HG02642 (cell line): Measurements from ENCODE around the gene CD52.
"Not testable (repeated sequence)": the region's sequence is repeated elsewhere in the genome, so short reads cannot be mapped to it uniquely, and the experiment has no call there.

ENCODE experiments used
- ATAC-seq: cut with Tn5 transposase; IDR thresholded peaks from one replicate; pipeline ENCODE4 v1.9.1; 2021; ENCODE audit warnings: mild to moderate bottlenecking; ENCODE audit not compliant: unreplicated experiment, poor library complexity

The CD52 gene

DNA sequence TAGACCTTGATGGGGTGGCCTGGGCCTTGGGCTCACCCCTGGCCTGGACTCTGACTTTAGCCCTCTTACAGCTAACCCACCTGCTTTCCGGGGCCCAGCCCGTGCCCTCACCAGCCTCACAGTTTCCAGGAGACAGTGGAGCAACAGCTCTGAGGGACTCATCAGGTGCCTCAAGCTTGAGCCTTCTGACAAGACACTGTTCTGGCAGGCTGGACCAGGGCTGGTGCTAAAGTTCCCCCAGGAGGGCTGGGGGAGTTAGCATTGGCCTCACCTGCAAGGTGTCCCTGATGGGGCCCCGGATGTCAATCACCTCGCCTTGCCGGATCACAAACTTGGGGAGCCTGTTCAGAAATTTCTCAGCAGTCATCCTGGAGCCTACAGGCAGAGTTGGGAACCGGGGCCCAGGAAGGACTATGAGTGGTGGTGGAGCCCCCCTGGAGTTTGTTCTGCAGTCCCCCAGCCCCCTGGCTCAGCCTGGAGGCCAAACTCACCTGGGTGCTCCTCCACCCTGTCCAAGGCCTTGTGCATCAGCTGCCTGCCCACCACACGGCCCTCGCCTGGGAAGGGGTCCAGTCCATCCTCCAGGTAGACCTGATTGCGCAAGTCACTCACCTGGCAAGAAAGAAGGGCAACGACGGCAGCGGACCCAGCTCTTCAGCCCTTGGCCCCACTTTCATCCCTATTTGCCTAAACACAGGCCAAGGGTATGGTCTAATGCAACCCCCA is 33.7 kb upstream of the CD52 start:
- ATAC-seq, result no peak

DNA sequence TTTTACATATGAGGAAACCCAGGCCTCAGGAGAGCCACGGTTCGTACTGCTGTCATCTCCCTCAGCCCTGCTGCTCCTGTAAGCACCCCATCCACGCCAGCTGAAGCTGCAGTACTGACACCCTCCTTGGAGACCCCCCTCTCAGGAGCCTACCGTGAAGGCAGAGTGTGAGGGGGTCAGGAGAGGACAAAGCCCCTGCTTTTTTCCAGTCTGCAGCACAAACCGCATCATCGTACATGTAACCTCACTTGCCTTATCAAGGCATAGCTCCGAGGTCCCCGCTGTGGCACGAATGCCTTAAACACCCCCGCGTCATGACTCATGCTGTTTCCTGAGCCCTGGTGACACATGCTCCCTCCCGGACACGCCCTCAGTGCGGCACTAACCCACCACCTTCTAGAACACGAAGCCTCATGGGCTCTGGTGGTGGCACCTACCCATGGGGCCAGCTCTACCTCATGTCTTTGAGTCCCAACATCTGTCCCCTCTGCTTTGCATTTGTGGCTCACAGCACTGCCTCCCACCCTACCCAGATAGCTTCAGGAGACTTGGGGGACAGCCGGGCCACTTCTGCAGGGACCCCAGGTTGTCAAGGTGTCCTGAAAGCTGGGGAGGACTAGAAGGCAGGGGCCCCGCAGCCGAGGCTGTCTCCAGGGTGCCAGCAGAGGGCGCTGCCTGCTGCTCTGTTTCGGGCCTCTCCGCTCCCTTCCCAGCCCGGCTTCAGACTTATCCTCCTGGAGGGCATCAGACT is 33.0 kb upstream of the CD52 start:
- no peak for ATAC-seq

DNA sequence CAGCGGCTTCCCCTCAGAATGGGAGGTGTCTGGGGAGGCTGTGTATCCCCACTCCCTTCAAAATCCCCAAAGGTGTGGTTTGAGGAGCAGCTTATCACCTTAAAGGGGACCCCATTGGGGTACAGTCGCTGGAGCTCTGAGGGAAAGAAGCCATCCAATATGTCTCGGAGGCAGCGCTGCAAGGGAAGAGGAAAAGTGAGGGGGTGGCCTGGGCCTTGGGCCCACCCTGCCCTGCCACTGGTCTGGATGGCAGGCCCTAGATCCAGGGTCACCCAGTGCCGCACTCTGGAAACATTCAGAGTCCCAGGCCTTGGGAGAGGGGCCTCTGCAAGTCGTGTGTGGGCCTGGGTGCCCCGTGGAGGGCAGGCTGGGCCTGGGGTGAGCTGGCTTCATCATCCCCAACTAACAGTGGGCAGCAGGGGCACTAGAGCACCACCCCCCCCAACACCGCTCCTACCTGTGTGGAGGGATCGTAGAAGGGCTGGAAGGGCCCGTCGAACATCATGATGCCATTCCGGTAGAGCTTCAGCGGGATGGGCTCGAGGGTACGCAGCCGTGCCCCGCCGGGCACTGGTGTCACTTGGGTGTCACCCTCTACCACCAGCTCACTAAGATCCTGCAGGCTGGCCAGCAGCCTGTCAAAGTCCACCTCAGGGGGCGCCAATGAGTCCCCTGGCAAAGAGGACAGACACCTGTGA is 32.2 kb upstream of the CD52 start:
- no peak for ATAC-seq

DNA sequence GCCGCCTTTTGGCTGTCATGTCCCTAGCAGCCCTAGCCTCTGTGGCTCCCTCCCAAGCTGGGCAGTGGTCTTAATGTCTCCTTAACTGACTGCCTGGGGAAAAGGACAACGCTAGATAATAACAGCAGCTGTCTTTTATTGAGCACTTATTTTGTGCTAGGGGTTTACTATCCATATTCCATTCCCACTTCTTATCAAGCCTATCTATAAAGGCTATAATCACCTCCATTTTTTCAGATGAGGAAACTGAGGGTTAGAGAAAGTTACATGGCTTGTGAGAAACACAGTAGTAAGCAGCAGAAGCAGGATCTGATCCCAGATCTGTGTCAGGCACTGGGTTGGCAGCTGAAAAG is 31.7 kb upstream of the CD52 start:
- ATAC-seq, result no peak

DNA sequence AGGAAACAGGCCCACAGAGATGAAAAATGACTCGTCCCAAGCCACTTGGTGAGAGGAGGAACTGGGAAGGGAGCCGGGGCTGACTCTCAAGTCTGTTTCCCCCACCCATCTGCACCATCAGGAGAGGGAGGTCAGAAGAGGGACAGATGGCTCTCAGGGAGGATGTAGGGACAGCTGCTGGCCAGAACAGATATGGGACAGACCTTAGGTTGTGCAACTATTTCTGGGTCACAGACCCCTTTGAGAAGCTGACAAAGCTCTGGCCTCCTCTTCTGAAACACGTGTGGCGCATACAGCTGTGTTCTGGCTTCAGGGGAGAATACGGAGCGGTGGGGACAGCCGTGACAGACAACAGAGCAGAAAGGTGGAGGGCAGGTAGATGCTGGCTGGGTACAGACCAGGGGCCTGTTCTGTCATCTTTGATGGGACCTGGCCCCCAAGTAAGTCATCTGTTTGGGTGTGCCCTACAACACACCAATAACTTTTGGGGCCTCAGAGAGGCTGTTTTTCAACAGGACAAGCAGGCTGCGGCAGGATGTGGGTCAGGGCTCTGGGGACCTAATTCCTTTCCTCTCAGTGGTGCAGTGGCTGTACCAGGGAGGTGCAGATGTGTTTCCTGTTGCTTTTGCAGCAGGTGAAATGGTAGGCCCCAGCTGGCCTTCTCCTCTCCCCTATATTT is 30.6 kb upstream of the CD52 start:
- ATAC-seq, result peak; percentile 41

DNA sequence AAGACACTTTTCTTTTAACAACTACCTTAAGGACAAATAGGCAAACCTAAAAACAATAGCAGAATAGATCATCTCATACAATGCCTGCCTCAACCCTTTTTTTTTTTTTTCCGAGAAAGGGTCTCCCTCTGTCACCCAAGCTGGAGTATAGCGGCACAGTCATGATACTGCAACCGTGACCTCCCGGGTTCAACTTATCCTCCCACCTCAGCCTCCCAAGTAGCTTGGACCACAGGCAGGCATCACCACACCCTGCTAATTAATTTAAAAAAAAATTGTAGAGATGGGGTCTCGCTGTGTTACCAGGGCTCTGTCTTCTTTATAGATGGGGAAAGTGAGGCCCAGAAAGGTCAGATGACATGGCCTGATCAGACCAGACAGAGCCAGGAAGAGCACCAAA is 29.9 kb upstream of the CD52 start:
- no peak for ATAC-seq

DNA sequence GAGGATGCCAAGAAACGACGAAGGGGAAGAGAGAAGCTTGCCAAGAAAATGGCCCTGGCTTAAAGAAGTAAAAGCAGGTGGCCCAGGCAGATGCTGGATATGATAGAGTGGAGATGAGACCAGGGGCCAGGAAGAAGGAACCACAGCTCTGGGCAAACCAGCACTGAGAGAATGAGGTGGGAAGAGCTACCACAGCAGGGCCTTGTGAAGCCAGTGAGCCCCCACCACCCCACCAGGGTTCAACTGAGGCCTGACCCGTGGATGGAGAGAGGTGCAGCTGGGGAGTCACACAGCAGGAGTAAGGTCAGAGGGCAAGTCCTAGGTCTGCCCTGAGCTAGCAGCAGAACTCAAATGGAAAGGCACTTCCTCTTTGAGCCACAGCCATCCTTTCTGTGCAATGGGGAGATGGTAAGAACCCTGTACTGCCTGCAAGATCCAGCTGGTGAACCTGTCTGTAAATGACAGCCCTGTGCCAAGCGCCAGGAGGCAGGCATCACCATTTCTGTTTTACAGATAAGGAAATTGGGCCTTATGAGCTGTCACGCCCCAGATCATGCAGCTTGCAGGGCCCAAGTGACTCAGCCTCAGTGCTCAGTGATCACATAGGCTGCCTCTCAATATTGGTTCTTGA is 29.3 kb upstream of the CD52 start:
- no peak for ATAC-seq

DNA sequence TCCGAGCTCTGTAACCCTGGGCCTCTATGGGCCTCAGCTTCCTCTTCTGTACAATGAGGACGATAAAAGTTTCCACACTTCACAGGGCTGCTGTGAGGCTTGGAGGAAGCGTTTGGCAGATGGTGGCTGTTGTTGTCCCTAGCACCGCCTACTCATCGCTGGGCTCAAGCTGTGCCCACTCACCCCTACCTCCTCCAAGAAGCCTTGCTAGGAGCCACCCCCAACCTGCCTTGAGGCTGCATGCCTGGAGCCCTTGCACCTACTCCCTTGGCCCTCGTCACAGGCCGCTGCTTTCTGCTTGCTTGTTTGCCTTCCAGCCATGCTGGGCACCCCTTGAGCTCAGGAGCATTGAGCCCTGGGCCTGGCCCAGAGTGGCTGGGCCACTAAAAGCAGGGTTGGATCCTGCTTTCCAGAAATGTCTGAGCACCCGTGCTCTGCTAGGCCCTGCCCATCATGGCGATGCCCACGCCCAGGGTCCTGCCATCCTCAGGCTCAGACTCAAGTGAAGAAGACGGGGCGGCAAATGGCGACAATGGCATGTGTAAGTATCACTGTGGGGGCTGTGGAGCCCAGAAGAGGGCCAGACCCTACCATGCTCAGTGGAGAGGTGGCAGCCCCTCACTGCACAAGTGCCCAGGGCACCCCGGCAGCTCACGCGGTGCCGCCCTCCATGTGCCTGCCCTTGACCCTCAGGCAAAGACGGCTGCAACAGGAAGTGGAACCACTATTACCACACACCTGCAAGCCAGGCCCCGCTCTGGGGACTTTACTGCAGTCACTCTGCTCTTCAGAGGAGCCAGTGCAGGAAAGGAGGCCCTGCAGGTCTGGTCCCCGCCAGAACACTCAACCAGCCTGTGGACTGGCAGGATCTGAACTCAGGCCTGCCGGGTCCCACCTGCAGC is 28.3 kb upstream of the CD52 start:
- no peak for ATAC-seq

DNA sequence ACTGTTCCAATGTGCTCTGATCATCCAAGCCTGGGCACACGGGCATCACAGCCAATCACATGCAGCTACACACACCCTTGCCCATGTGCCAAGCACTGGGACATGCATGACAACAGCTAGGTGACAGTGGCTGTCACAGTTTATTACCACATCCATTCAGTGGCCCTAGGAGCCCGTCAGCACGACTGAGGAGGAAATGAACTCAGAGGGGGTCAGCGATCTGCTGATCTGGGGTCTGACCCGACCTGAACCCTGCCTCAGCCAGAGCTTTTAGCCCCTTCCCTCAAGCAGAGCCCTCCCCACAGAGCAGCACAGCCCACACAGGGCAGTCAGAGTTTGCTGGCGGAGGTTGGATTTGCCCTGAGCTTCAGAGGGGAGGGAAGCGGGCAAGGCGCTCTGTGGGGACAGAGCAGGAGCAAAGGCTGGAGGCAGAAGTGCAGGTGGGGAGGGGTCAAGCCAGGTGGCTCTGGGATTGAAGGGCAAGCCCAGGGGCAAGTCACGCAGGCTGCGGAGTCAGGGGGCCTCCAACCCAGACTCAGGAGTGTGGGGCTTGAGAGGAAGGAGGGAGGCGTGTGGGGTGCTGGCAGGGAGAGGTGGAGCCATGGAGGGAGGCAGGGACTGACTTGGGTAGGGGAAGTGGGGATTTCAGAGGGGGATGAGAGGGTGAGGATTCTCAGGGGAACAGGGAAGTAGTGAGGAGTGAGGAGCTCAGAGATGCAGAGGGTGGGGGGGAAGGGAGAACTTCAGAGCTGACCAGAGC is 27.5 kb upstream of the CD52 start:
- ATAC-seq, result no peak

DNA sequence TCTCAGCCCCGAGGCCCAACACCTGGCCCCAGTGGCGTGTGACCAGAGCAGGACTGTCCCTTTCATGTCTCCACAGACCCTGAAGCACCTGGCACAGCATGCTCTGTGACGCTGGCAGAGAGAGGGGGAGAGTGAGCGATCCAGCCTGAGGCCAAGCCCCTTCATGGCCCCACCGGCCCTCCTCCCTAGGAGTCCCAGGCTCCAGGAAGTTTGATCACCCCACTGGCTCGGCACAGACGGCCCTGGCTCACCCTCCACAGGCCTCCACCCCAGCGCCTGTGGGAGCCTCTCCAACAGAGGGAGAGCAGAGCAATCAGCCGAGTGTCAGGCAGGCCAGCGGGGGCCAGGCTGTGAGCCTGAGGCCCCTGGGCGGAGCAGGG is 26.9 kb upstream of the CD52 start:
- no peak for ATAC-seq

DNA sequence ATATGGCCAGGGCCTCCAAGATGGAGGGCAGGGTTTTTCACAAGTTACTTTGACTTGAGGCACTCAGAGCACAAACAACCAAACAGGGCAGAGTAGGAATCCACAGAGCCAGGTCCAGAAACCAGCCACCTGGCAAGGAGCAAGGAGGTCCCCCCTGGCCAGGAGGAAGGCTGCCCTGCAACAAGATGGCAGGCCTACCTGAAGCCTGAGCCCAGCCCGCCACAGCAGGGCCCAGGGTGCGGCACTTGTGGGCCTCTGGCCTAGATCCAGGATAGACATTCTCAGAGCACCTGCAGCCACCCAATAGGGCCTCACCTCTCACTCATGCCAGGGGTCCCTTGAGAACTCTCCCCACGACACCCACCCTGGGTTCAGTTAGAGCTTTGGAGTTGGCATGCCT is 26.3 kb upstream of the CD52 start:
- ATAC-seq, result no peak

DNA sequence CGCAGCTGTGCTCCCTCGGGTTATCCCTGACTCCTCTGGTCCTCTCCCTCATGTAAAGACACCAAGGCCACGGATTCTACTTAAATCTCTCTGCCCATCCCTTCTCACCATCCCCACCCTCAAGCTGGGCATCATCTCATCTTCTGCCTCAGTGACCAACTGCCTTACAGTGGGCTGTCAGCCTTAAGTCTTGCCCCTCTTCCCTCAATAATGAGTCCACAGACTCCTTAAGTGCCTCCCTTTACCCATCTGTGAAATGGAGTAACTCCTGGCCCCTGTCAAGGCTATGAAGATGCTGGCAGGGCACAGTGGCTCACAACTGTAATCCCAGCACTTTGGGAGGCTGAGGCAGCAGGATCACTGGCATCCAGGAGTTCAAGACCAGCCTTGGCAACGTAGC is 25.8 kb upstream of the CD52 start:
- no peak for ATAC-seq

DNA sequence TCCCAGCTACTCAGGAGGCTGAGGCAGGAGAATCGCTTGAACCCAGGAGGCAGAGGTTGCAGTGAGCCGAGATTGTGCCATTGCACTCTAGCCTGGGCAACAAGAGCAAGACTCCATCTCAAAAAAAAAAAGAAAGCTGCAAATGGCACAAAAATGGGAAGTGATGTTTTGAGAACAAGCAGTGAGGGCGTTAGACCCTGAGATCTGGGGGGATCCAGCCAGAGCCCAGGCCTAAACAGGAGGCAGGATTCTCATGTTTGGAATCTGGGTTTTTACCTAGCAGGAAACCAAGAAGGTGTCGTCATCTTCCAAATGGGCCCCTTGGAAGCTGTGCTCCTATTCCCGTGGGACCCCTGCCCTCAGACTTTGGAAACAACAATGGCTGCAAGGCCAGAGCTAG is 25.0 kb upstream of the CD52 start:
- ATAC-seq, result not testable (repeated sequence)

DNA sequence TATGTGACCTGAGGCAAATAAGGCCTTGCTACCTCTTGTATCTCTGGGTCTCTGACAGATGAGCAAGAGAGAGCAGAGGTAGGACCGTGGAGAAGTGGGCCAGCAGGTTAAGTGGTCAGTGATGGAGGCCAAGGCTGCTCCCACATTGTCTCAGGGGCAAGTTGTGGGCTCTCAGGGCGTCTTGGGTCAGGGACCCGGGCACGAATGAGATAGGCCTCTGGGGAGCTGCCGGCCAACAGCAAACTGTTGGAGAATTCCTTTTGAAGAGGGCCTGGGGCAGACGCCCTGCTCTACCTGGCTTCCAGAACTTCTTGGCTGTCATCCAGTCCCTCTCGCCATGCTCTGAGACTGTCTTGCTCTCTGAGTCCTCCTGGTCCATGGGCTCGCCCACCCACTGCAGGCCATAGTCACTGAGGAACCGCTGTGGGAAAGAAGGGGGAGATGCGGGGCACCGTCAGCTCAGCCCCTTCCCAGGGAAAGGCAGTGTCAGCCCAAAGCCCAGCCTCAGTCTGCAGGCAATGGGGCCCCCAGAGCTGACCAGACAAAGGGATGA is 23.8 kb upstream of the CD52 start:
- no peak for ATAC-seq

DNA sequence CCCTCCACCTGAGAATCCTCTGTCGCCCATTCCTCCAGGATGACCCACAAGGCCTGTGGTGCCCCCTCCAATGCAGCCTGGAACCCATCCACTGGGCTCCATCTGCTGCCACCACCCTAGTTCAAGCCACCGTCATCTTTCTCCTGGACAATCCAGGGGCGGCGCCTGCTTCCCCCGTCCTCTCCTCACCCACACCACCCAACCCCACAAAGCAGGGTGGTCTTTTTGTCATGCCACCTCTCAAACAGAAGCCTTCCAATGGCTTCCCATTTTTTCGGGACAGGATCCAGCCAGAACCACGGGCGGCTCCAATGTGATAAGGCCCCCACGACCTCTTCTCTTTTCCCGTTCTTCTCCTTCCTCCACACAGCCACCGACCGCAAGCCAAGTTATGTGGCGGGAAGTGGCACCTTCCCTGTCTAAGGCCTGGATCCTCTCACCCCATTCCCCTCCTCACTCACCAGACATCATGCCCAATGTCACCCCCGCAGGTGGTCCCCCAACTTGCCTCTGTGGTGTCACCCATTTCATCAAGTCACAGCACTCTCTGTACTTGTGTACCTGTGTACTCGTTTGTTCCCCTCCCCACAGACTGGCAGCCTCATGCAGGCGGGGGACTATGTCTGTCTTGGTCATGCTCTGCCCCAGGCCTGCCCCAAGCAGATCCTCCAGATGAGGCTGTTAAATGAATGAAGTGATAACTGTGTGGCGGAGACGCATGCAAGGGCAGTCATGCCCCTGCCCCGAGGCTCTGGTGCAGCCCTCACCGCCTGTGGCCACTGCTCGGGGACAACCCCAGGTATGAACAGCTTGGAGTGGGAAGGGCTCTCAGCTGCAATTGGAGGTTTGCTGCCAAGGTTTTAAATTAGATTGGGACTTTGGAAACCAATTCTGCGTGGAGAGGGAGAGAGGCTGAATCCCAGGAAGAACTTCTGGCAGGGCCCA is 22.3 kb upstream of the CD52 start:
- no peak for ATAC-seq

DNA sequence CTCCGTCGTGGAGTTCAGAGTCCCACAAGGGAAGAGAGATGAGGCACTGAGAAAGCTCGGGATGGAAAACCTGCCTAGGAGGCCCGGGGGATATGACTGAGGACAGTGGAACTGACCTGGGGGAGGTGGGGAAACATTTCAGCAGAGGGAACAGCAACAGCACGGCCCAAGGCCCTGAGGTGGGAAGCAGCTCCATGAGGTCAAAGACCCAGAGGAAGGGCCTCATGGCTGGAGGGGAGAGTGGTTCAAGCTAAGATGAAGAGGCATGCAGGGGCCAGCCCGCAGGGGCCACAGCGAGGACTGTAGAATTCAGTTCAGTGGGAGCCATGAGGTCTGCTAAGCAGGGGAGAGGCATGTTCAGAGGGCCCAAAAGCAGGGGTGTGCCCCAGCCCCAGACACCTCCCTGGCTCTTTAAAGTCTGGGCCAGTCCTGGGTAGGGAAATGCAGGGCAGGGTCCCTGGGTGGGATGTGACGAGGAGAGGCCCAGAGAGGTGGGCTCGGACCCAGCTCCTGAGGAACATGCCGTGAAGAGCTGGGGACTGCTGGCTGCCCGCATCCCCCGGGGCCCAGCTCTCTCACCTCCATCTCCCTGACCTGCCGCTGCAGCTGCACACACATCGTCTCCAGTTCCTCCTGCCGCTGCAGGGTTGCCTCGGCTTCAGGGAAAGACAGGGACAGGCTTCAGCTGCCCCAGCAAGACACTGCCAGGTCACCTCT is 21.3 kb upstream of the CD52 start:
- ATAC-seq, result no peak
